GM19351 (cell line): ENCODE results near the gene ZNF780B.
"Not testable (repeated sequence)": the region's sequence is repeated elsewhere in the genome, so short reads cannot be mapped to it uniquely, and the experiment has no call there.

Experiments used
- ATAC-seq: cut with Tn5 transposase; IDR thresholded peaks from one replicate; pipeline ENCODE4 v1.9.1; 2021; ENCODE audit warnings: mild to moderate bottlenecking, moderate library complexity; ENCODE audit not compliant: unreplicated experiment

Gene ZNF780B

GRCh38 chr19:40041718-40042117 lies 14.3 kb downstream of the ZNF780B start:
- ATAC-seq = not testable (repeated sequence)

DNA sequence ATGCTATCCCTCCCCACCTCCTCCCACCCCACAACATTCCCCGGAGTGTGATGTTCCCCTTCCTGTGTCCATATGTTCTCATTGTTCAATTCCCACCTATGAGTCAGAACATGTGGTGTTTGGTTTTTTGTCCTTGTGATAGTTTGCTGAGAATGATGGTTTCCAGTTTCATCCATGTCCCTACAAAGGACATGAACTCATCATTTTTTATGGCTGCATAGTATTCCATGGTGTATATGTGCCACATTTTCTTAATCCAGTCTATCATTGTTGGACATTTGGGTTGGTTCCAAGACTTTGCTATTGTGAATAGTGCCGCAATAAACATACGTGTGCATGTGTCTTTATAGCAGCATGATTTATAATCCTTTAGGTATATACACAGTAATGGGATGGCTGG lies 18.0 kb downstream of the ZNF780B start:
- not testable (repeated sequence) for ATAC-seq

GRCh38 chr19:40035996-40036395 lies 20.0 kb downstream of the ZNF780B start:
- ATAC-seq = no peak

- no peak for ATAC-seq
These were observed 22.0 kb downstream of the ZNF780B start for GRCh38 chr19:40033989-40034560.

DNA sequence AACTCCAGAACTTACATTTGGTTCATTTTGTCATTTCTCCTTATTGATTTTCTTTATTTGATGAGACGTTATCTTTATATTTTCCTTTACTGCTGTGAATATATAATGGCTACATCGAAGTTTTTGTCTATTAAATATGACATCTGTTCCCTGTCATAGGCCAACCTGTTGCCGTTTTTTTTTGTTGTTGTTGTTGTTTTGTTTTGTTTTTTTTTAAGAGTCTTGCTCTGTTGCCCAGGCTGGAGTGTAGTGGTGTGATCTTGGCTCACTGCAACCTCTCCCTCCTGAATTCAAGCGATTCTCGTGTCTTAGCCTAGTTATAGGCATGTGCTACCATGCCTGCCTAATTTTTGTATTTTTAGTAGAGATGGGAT lies 29.4 kb downstream of the ZNF780B start:
- no peak for ATAC-seq

- ATAC-seq = no peak
These were observed 30.0 kb downstream of the ZNF780B start for GRCh38 chr19:40025938-40026596.

DNA sequence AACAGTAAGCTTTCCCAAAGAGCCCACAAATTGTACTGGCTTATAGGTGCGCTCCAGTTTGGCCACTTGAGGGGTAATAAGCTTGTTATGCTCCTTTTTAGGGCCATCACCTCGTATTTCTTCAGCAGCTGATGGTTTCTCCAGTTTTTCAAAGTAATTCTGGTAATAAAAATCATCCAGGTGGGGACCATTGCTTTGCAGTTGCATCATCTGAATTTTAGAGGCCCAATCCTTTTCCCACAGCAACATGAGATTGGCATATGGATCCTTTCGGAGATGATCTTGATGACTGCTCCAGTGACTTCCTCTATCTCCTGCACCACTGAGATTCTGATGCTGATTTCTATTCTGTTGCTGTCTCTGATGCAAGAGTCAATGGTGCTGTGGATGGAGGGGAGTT lies 32.1 kb downstream of the ZNF780B start:
- ATAC-seq = no peak

DNA sequence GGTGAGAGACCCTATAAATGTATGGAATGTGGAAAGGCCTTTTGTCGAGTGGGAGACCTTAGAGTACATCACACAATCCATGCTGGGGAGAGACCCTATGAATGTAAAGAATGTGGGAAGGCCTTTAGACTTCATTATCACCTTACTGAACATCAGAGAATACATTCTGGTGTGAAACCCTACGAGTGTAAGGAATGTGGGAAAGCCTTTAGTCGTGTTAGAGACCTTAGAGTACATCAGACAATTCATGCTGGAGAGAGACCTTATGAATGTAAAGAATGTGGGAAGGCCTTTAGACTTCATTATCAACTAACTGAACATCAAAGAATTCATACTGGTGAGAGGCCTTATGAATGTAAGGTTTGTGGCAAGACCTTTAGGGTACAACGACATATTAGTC lies 42.0 kb downstream of the ZNF780B start:
- ATAC-seq = no peak

DNA sequence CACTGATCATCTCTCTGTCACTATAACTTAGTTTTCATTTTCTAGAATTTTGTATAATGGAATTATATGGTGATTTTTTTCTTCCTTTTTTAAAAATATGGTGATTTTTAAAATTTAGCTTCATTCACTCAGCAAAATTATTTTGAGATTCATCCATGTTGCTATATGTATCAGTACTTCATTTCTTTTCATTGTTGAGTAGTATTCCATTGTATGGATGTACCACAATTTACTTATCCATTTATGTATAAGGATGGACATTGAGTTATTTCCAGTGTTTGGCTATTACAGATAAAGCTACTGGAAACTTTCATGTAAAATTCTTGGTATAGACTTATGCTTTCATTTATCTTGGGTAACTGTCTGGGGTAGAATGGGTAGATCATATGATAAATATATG lies 46.4 kb downstream of the ZNF780B start:
- ATAC-seq = no peak

GRCh38 chr19:40006273-40006691 lies 49.7 kb downstream of the ZNF780B start:
- no peak for ATAC-seq

DNA sequence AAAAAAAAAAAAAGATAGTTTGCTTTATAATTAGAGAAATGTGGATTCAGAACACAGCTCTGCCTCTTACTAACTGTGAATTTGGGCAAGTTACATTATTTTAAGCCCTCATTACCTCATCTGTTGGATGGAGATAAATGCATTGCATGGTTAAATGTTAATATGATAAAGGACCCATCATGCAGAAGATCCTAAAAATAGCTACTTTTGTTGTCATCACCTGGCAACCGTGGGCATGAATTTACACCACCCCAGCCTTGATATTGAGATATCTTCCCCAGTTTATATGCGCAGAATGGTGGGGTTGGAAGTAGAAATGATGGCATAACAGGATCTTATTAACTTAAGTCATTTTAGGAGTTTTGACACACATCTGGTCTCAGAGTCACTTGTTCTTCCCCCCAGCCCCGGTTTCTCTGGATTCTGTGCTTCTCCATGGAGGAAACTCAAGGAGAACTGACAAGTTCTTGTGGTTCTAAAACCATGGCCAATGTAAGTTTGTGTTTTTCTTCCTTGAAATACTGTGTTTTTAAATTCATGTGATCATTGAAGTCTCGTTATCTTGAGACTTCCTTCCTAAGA lies 50.2 kb downstream of the ZNF780B start:
- ATAC-seq = no peak

DNA sequence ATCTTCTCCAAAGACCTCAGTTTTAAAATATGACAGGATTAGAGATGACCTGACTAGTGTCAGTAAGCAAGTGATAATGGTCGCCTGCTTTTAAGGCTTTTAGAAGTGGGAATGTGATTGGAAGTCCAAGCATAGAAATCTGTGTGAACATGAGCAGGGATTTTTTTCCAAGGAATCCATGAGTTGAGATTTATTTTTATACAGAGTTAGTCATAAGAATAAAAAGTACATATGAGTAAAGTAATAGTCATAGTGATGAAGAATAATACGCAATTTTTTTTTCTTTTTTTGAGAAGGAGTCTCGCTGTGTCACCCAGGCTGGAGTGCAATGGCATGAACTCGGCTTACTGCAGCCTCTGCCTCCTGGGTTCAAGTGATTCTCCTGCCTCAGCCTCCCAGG lies 57.5 kb downstream of the ZNF780B start:
- ATAC-seq = no peak

DNA sequence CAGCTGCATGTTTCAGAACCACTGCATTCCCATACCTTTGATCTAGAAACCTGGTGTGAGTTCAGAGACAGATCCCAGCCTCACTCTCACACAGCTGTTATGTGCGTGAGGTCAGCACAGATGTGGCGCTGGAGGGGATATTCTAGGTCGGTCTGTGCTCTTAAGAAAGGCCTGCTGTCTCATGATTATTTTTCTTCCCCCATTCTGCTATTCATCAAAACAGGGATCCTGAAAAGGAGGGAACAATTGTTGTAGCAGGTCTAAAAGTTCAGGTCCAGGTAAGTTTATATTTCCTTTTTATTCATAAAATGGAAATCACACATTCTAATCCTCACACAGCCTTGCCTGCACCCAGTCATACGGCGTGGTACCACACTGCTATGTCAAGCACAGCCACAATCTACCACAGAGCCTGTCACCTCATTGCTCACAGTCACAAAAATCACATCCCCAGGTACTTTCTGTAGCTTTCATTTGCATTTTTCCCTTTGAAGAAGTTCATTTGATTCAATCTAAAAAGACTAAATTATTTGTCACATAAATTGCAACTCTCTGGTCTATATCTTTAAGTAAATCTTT lies 58.3 kb downstream of the ZNF780B start:
- no peak for ATAC-seq

GRCh38 chr19:39996811-39997637 lies 59.0 kb downstream of the ZNF780B start, which contains the start of gene ZNF546:
Gene ZNF546, plus strand, starts transcription at chr19:39997060. Its CDS starts 1,267 bp downstream, at chr19:39998327.
- peak; percentile 82 for ATAC-seq

DNA sequence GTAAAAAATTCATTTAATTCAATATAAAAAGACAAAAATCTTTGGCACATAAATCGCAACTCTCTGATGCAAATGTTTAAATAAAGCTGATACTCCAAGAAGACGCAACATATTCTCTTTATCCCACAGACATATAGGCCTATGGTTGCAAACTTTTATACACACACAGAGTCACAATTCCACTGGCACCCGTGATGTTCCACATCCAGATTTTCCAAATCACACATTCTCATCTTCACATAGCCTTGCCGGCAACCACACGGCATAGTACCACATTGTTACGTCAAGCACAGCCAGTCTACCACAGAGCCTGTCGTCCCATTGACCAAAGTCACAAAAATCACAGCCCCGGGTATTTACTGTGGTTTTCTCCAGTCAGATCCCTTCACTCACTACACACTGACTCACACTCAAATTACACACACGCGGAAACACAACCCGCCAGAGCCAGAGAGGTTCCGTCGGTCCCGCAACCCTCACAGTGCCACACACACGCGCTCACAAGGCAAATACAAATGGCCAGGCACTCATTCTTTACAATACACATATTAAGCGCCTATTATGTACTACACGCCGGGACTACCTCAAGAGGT lies 59.7 kb downstream of the ZNF780B start:
- ATAC-seq = peak; percentile 26

DNA sequence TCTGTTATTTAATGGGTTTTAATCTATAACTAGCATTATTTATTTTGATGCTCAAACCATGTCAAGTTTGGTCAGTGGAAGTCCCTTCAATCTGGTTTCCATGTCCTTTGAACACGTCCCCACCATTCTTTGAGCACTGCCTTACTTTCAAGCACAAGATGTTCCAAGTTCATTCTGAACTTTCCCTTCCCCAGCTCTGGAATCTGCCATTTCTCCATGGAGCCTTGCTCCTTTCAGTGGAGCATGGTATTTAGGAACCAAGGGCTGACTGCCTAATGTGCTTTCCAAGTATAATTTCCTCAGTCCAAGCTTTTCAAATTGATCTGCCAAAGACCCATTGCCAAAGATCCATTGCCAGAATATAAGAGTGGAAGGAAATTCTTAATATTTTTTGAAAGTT lies 60.2 kb downstream of the ZNF780B start:
- no peak for ATAC-seq

DNA sequence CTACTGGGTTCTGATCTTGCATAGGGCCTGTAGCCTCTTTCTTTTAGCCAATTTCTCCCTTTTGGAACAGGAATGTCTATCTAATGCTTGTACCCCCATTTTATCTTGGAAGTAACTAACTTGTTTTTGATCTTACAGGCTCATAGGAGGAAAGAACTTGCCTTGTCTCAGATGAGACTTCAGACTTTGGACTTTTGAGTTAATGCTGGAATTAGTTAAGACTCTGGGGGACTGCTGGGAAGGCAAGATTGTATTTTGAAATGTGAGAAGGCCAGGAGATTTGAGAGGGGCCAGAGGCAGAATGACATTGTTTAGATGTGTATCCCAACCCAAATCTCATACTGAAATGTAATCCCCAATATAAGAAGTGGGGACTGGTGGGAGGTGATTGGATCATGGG lies 61.7 kb downstream of the ZNF780B start:
- ATAC-seq = no peak

DNA sequence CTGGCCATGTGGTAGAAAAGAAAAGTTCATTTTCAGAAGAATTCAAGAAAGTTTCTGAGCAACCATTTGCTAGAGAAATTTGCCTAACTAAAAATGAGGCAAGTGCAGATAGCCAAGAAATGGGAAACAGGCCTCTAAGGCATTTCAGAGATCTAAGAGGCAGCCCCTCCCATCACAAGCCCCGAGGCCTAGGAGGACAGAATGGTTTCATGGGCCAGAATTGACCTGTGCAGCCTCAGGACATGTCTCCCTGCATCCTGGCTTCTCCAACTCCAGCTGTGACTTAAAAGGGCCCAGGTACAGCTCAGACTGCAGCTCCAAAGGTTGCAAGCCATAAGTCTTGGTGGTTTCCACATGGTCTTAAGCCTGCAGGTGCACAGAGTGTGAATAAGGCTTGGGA lies 62.4 kb downstream of the ZNF780B start:
- ATAC-seq = no peak

- no peak for ATAC-seq
These were observed 68.4 kb downstream of the ZNF780B start for GRCh38 chr19:39987596-39987995.

DNA sequence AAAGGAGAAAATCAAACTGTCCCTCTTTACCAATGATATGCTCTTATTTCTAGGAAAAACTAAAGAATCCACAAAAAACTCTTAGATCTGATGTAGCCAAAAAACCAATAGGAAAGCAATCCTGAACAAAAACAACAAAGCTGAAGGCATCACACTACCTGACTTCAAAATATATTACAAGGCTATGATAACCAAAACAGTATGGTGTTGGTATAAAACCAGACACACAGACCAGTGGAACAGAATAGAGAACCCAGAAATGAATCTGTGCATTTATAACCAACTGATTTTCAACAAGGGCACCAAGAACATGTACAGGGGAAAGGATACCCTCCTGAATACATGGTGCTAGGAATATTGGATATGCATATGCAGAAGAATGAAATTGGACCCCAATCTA lies 68.9 kb downstream of the ZNF780B start:
- no peak for ATAC-seq

GRCh38 chr19:39986643-39987042 lies 69.4 kb downstream of the ZNF780B start:
- ATAC-seq = no peak
